ENCODE measurements around the gene ANKRD17.
"Not testable (repeated sequence)": the region's sequence is repeated elsewhere in the genome, so short reads cannot be mapped to it uniquely, and the experiment has no call there.

ANKRD17 gene

GRCh38 chr4:73244945-73245601, 13.5 kb downstream of the ANKRD17 start:
- DNase-seq: no peak

DNA sequence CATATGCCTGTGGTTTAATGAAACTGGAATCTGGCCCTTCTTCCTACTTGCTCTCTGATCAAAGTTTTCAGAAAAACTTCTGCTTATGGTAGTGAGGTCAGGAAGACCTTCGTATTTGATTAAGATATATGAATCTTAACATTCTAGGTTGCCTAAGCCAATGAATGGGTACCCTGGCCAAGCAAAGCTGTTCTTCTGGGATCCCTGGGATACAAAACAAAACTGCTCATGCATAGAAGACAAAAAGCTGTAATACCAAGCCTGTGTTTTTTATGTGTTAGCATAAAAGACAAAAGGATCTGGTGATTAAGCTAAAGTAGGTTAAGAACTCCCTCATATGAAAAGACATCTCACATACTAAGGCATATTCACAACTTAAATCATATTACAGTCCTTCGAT, 21.6 kb downstream of the ANKRD17 start:
- no peak for DNase-seq

GRCh38 chr4:73236151-73236550, 22.4 kb downstream of the ANKRD17 start:
- no peak for DNase-seq

DNA sequence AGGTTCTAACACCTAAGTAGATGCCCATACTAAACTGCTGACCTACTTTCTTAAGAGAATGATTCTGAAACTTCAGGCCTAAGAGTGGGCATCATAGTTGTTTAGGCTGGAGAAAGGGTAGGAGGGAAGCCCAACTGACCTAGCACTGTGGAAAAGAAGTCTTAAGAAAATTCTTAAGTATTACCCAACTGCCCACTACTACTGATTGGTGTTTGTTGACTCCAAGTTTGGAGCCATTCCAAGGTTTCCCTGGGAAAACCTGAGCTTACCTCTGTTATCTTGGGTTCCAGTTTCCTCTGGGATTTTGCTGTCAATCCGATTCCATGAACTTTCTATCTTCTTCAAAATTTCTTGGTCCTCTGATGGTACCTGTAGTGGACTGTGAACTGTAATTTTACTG, 23.9 kb downstream of the ANKRD17 start:
- no peak for DNase-seq

DNA sequence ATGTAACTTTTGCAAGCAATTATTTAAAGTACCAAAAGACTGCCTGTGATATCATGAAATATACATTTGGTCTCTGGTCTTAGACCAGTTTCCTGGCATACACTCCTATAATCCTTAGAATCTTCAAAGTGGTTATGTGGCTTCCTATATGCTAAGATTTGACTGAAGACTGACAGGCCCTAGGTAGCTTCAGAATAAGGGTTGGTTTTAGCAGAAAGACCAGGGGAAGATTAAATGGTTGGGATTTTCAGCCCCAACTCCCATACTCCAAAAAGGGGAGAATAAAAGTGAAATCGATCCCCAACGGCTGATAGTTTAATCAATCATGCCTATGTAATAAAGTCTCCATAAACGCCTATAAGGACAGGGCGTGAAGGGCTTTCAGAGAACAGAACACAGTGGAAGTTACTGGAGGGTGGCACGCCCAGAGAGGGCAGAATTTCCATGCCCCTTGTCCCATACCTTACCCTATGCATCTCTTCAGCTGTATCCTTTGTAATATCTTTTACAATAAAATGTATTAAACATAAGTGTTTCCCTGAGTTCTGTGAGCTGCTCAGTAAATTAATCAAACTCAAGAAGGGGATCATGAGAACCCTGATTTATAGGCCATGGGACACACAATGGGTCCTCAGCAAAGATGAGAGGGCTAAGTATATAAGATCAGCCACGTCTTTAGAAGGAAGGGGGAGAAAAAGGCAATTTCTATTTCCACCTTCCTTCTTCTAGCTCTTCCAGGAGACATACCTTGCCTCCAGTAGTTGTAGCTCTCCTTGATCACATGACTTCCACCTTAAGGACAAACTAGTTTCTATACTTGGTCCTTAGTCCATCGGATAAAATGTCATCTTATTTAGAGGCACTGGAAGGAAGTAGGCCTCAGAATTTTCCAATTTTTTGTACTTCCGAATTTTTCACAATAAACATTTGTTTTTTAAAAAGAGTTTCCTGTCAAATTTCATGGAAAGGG, 26.8 kb downstream of the ANKRD17 start:
- no peak for DNase-seq

DNA sequence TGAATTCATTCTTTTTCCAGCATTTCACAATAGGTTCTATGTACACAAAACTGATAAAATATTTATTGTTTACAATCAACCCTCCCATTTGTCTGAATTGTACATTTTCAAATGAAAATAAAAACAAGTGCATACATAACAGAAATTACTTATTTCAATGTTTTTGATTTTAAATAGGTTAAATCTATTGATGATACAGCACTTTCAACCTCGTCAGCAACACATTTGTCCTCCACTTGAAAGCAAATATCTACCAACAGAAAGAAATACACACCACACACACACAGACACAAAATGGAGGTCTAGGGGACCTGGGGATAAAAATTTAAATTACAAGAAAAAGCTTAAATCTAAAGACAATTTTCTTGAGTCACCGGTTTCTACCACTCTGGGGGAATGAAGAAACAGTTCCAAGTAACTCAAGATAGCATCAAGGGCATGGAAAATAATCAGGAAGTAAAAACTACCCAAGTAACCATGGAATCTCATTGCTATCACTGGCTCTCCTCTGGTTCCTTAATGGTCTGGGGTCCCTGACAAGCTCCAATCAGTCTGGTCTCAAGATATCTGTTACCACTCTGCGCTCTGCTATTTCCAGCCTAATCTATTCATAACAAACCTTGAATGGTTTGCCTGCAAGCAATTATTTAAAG, 27.6 kb downstream of the ANKRD17 start:
- no peak for DNase-seq

GRCh38 chr4:73228800-73229199, 29.8 kb downstream of the ANKRD17 start:
- not testable (repeated sequence) for DNase-seq

GRCh38 chr4:73224886-73225285, 33.7 kb downstream of the ANKRD17 start:
- no peak for DNase-seq

GRCh38 chr4:73223258-73223650, 35.3 kb downstream of the ANKRD17 start:
- no peak for DNase-seq

DNA sequence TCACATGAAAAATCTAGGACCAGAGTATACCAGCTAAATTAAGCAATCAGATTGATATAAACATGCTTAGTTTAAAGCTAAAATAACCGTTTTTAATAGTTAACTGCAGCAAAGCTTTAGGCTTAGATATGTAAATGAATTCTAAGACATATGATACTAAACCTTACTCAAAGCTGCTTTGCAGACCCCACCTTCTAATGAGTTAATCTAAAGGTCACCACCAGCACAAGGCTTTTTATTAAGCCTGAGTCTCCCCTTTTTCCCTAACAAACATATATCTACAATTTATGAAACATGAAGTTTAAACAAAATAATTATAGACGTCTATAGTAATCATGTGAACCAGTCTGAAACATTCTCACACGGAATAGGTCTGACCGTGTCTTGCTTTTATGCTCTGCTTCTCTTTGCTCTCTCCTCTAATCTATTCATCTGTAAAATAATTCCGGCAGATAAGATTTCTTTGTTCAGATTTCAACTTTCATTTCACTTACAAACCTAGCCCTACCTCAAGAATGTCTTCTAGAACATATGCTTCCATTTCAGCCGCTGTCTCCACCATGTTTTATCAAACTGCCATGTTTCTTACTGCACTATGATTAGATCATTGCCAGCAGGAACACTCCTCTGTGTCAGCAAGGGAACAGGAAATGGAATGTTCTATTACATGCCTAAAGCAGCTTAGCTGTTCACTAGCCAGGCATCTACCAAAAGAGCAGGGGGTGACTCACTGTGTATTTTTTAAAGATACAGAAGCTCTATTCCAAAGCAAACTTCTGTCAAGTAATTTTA, 35.9 kb downstream of the ANKRD17 start:
- peak; percentile 86 for DNase-seq

DNA sequence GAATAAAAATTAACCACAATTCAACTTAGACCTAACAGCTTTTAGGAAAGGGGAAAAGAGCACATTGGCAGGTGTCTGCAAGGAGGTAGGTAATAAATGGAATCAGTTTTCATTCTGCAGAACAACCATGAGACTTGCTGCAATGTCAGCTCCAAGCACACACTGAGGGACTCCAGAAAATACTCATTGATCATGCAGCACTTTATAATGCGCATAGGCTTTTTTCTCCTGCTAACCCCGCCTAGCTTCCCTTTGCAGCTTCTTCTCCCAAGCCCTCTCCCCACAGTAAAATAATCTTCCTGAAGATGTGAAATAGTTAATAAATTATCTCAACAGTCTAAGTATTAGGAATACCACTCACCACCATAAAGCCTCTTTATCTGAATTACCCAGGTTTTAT, 36.9 kb downstream of the ANKRD17 start:
- no peak for DNase-seq

DNA sequence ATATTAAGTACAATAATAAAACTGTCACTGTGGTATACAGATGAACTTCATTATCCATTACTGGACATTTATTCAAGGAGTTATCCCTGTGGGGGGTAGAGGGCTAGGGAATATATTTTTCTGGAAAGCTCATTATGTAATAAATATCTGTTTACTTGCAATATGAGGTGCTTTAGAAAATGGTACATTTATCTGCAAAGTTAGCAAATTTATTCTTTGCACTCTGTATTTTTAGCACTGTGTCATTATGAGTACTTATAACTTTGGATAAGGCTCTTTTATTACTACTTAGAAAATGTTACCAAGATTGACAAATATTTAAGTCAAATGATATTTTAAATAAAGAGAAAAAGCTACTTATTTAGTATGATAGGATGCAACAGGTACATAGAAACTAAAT, 37.8 kb downstream of the ANKRD17 start:
- DNase-seq: no peak

DNA sequence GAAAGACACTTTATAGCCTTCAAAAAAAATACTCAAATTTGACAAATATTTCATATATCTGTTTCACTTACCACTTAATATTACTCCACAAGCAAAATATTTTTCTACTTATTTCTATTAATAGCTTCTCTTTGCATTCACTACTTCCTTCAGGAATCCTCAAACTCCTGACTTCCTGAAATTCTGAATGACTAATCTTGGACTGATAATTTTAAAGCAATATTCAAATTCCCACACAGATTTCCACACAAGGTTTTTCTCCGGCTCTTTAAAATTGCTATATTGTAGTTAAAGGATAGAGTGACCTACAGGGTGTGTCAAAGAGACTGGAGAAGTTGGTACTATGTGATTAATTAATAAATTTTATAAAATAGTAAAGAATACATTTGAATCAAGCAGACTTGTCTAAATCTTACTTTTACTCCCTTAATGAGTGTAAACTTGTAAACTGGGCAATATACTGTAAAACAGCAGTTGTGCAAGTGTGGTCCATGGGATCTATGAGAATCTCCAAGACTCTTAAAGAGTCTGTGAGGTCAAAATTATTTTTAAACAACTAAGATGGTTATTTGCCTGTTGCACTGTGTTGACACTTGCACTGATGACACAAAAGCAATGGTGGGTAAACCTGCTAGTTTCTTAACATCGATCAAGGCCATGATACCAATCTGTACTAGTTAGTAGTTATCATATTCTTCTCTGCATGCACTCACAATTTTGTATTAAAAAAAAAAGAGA, 44.5 kb downstream of the ANKRD17 start:
- DNase-seq: no peak

DNA sequence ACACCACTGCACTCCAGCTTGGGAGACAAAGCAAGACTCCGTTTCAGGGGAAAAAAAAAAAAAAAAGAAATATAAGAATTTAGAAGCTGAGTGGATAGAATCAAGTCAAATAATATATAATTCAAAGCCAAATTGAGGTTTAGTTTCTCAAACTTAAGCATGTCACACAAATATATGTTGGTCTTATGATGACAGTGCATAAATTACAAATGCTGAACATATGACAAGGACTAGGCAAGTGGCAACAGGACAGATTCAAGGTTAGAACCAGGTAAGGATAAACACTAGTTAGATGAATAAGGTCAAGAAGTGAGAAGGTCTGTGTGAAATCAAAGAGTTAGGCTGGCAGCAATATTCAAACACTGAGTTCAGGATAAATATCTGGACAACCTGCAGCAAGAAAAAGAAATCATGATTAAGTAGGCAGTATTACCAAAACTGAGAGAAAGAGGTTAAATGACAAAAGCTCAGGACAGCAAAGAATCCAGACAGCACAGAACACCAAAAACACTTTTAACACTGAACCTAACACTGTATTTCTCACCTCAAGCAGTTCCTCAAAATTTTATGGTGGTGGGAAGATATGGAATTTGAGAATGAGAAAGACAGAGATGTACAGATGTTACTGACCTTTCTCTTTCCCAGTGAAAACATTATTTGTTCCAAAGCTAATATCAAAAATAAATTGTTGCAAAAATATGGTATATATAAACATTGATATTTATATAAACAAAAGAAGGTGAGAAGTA, 45.4 kb downstream of the ANKRD17 start:
- no peak for DNase-seq

GRCh38 chr4:73211968-73212367, 46.6 kb downstream of the ANKRD17 start:
- no peak for DNase-seq

DNA sequence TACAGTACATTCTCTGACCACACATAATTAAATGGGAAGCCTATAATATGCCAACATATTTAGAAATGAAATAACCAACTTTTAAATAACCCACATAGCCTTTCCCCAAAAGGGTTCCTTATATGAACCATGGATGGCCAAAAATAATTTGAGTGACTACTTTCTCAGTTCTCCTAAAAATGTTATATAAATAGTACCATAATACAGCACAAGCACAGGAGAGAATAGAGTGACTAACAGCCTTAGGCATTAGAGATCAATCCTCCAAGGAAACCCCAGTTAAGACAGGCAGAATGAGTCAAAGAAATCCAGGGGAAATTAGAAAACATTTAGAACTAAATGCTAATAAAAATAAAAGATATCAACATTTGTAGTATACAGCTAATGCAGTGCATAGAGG, 50.2 kb downstream of the ANKRD17 start:
- no peak for DNase-seq

DNA sequence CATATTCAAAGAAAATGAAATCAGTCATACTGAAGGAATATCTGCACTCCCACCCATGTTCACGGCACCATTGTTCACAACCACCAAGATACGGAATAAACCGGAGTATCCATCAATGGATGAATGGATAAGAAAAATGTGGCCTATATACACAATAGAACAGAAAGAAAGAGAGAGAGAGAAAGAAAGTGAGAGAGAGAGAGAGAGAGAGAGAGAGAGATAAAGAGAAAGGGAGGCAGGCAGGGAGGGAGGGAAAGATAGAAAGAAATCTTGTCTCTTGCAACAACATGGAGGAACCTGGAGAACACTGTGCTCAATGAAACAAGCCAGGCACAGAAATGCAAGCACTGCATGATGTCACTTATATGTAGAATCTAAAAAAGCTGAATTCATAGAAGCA, 52.4 kb downstream of the ANKRD17 start:
- no peak for DNase-seq

DNA sequence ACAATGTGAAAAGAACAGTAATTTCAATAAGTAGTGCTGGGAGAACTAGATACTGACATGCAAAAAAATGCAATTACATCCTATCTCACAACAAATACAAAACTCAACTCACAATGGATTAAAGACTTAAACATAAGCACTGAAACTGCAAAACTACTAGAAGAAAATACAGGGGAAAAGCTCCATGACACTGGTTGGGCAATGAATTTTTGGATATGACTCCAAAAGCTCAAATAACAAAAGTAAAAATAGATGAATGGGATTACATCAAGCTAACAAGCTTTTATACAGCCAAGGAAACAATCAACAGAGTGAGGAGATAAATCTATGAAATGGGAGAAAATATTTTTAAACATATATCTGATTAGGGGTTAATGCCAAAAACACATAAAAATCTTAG, 53.1 kb downstream of the ANKRD17 start:
- DNase-seq: no peak

DNA sequence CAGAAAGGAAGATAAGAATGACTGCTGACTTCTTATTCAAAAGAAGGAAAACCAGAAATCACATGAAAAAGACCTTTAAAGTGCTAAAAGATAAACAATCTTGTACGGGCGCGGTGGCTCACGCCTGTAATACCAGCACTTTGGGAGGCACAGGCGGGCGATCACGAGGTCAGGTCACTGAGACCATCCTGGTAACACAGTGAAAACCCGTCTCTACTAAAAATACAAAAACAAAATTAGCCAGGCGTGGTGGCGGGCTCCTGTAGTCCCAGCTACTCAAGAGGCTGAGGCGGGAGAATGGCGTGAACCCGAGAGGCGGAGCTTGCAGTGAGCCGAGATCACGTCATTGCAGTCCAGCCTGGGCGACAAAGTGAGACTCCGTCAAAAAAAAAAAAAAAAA, 54.6 kb downstream of the ANKRD17 start:
- DNase-seq: not testable (repeated sequence)

- no peak for DNase-seq
Observed at GRCh38 chr4:73197220-73197619, 61.4 kb downstream of the ANKRD17 start.

- DNase-seq: no peak
Observed at GRCh38 chr4:73194064-73194463, 64.5 kb downstream of the ANKRD17 start.
